ENCODE results near the gene MDM2. TPM values are rescaled to one million over a fixed set of nuclear protein-coding genes. Genes with fewer than 3 reads are reported as not detected.
A peak's percentile ranks its signal among the peaks of the same experiment; 100 is the strongest.

MDM2 gene
- total RNA-seq, result 279 and 303 TPM in 2 replicates

DNA sequence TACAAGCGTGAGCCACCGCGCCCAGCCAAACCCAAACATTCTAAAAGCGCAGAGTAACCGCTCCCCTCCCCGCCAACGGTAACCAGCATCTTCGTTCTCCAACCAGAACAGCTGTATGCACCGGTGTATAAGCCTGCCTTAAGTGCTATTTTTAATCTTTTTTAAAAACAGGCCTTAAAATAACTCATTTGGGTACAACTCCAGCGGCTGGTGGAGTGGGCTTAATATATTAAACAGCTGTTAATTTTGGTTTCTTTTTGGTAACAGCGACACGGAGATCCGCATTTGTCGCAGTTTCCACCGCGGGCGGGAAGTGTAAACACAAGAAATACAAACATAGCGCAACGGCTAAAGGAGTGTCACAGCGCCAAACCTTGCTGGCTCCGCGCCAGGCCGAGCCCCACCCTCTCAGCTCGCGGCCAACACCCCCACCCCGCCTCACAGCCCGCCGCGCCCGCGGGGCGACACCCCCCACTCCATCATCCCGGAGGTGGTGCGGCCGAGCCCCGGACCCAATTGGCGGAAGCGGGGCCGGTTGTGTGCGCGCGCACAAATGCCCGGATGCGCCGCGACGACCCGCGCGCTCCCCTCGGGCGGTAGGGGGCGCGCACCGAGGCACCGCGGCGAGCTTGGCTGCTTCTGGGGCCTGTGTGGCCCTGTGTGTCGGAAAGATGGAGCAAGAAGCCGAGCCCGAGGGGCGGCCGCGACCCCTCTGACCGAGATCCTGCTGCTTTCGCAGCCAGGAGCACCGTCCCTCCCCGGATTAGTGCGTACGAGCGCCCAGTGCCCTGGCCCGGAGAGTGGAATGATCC is at the start of gene MDM2:
Gene MDM2, plus strand, starts transcription at position 602 of the 812 bp plus-strand sequence. CDS start 301 bp downstream, outside the sequence.
- intact Hi-C loops (cut with micrococcal nuclease), result loop anchor here (1.0 to 10.0 kb wide), 17 partner anchors 15 to 1173 kb away; partner anchors contain the start of genes CCT2, CPSF6, MDM1 and NUP107
- H3K27me3 Mint-ChIP-seq (ENCODE audit: insufficient read depth), result peaks cover 2% of the 10 kb centered on the region
- peaks cover 34% of the 10 kb centered on the region for H3K4me1 Mint-ChIP-seq (ENCODE audit: low read depth)
- DNase-seq (ENCODE audit: low spot score), result peak; percentile 98
- H3K36me3 Mint-ChIP-seq (ENCODE audit: low read depth), result peaks cover 34% of the 10 kb centered on the region
- H3K4me3 Mint-ChIP-seq, result peak within 1 kb of the TSS; percentile 97
- H3K27ac Mint-ChIP-seq, result peak within 1 kb of the TSS; percentile 99
- H3K9me3 Mint-ChIP-seq, result no peaks in the 10 kb centered on the region

GRCh38 chr12:68759852-68760251 is 48.1 kb upstream of the MDM2 start:
- Mint-ChIP-seq H3K27ac (no peak overlapping the region), H3K4me3 (no peak overlapping the region), H3K4me1 (ENCODE audit: low read depth) (no peaks in the 10 kb centered on the region), H3K27me3 (ENCODE audit: insufficient read depth) (no peaks in the 10 kb centered on the region), H3K36me3 (ENCODE audit: low read depth) (peaks cover 30% of the 10 kb centered on the region), H3K9me3 (no peaks in the 10 kb centered on the region)
- DNase-seq (ENCODE audit: low spot score), result no peak
- intact Hi-C loops (cut with micrococcal nuclease), result no loop called here

DNA sequence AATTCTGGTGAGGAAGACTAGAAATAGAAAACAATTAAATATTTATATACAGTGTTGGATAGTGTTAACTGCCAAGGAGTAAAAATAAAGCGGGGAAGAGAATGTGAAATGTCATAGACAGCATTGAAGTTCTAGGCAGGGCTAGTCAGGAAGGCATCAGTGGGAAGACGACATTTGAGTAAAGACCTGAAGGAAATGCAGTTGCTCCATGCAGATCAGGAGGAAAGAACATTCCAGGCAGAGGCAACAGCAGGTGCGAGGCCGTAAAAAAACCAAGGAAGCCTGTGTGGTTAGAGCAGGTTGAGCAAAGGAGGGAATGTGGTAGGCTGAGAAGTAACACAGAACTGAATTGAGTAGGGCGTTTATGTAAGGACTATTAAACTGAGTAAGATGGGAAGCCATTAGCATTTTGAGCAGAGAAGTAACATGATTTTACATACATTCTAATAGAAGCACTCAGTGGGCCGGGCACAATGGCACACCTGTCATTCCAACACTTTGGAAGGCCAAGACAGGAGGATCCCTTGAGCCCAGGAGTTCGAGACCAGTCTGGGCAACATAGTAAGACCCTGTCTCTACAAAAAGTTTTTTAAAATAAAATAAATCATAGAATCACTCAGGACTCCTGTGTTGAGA is 47.1 kb upstream of the MDM2 start:
- Mint-ChIP-seq H3K4me1 (ENCODE audit: low read depth) (no peaks in the 10 kb centered on the region), H3K27ac (no peak overlapping the region), H3K4me3 (no peak overlapping the region), H3K27me3 (ENCODE audit: insufficient read depth) (no peaks in the 10 kb centered on the region), H3K36me3 (ENCODE audit: low read depth) (peaks cover 26% of the 10 kb centered on the region), H3K9me3 (no peaks in the 10 kb centered on the region)
- intact Hi-C loops (cut with micrococcal nuclease), result no loop called here
- DNase-seq (ENCODE audit: low spot score), result no peak

DNA sequence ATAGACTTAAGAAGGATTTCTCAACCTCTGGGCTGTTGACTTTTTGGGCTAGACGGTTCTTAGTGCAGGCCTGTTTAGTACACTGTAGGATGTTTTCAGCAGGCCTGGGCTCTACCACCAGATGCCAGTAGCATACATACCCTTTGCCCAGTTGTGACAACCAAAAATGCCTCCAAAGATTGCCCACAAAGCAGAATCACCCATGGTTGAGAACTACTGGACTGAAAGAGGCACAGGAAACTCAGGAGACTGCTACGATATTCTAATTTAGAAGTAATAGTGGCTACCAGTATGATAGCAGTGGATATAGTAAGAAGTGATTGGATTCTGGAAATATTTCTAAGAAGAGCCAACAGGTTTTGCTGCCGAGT is 46.5 kb upstream of the MDM2 start:
- H3K27ac Mint-ChIP-seq, result no peak overlapping the region
- peaks cover 22% of the 10 kb centered on the region for H3K36me3 Mint-ChIP-seq (ENCODE audit: low read depth)
- no peaks in the 10 kb centered on the region for H3K9me3 Mint-ChIP-seq
- H3K4me3 Mint-ChIP-seq, result no peak overlapping the region
- H3K27me3 Mint-ChIP-seq (ENCODE audit: insufficient read depth), result no peaks in the 10 kb centered on the region
- H3K4me1 Mint-ChIP-seq (ENCODE audit: low read depth), result no peaks in the 10 kb centered on the region
- intact Hi-C loops (cut with micrococcal nuclease), result no loop called here
- no peak for DNase-seq (ENCODE audit: low spot score)

DNA sequence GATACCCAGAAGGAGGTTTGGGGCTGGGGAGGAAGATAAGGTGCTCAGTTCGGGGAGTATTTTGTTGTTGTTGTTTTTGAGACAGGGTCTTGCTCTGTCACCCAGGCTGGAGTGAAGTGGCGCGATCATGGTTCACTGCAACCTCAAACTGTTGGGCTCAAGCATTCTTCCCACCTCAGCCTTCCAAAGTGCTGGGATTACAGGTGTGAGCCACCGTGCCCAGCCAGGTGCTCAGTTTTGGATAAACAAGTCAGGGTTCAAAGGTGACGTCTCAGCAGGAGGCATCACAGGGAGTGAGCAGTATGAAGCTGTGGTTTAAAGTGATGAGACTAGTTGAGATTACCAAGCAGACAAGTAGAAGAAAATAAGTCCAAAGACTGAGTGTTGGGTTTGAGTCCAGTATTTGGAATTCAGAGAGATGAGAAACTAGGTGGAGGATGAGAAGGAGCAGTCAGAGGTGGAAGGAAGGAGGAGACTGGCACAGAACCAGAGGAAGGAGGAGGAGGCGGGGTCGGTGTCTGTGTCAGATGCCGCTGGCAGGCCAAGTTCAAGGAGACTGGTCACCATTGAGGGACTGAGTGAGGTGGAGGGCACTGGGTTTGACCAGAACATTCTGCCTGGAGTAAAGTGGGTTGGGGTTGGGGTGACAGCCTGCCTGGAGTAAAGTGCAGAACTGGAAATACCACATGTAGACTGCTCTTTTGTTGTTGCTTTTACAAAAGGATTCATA is 45.9 kb upstream of the MDM2 start:
- no peak overlapping the region for H3K4me3 Mint-ChIP-seq
- intact Hi-C loops (cut with micrococcal nuclease), result no loop called here
- no peak overlapping the region for H3K27ac Mint-ChIP-seq
- no peaks in the 10 kb centered on the region for H3K9me3 Mint-ChIP-seq
- H3K27me3 Mint-ChIP-seq (ENCODE audit: insufficient read depth), result no peaks in the 10 kb centered on the region
- peaks cover 25% of the 10 kb centered on the region for H3K36me3 Mint-ChIP-seq (ENCODE audit: low read depth)
- DNase-seq (ENCODE audit: low spot score), result no peak
- H3K4me1 Mint-ChIP-seq (ENCODE audit: low read depth), result no peaks in the 10 kb centered on the region

DNA sequence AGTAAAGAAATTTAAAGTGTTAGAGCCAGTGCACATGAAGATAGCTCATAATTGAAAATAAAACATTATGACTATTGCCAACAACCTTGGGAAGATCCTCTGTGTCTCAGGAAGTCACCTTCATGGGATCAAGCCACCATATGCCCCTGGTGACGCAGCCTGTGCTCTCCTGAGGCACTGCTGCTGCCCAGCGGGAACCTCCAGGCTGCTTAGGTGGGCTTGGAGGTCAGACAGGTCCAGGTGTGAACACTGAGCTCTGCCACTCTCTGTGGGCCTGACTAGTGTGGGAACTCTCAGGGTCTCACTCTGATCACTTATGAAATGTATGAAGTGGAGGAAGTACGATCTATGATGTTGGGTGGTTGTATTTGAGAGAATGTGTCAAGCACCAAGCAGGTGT is 45.3 kb upstream of the MDM2 start:
- H3K36me3 Mint-ChIP-seq (ENCODE audit: low read depth), result peaks cover 25% of the 10 kb centered on the region
- H3K4me3 Mint-ChIP-seq, result no peak overlapping the region
- no peaks in the 10 kb centered on the region for H3K27me3 Mint-ChIP-seq (ENCODE audit: insufficient read depth)
- intact Hi-C loops (cut with micrococcal nuclease), result no loop called here
- H3K9me3 Mint-ChIP-seq, result no peaks in the 10 kb centered on the region
- no peaks in the 10 kb centered on the region for H3K4me1 Mint-ChIP-seq (ENCODE audit: low read depth)
- no peak for DNase-seq (ENCODE audit: low spot score)
- H3K27ac Mint-ChIP-seq, result no peak overlapping the region

GRCh38 chr12:68765696-68766095 is 42.3 kb upstream of the MDM2 start:
- no peak for DNase-seq (ENCODE audit: low spot score)
- H3K9me3 Mint-ChIP-seq, result no peaks in the 10 kb centered on the region
- no peaks in the 10 kb centered on the region for H3K27me3 Mint-ChIP-seq (ENCODE audit: insufficient read depth)
- H3K27ac Mint-ChIP-seq, result no peak overlapping the region
- H3K4me3 Mint-ChIP-seq, result no peak overlapping the region
- intact Hi-C loops (cut with micrococcal nuclease), result no loop called here
- no peaks in the 10 kb centered on the region for H3K4me1 Mint-ChIP-seq (ENCODE audit: low read depth)
- peaks cover 19% of the 10 kb centered on the region for H3K36me3 Mint-ChIP-seq (ENCODE audit: low read depth)

DNA sequence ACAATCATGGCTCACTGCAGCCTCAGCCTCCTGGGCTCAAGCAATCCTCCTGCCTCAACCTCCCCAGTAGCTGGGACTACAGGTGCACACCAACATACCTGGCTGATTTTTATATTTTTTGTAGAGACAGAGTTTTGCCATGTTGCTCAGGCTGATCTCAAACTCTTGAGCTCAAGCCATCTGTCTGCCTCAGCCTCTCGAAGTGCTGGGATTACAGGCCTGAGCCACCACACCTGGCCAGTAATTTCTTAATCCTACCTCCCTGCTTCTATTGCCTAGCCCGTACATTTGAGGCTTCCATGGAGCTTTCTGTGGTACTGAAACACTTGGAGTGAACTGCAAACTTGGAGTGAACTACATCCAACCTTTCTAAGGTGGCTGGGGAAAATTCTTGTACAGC is 41.3 kb upstream of the MDM2 start:
- H3K4me1 Mint-ChIP-seq (ENCODE audit: low read depth), result no peaks in the 10 kb centered on the region
- H3K9me3 Mint-ChIP-seq, result no peaks in the 10 kb centered on the region
- H3K36me3 Mint-ChIP-seq (ENCODE audit: low read depth), result peaks cover 16% of the 10 kb centered on the region
- no peak for DNase-seq (ENCODE audit: low spot score)
- H3K27ac Mint-ChIP-seq, result no peak overlapping the region
- H3K27me3 Mint-ChIP-seq (ENCODE audit: insufficient read depth), result no peaks in the 10 kb centered on the region
- intact Hi-C loops (cut with micrococcal nuclease), result no loop called here
- H3K4me3 Mint-ChIP-seq, result no peak overlapping the region

- no peak for DNase-seq (ENCODE audit: low spot score)
- intact Hi-C loops (cut with micrococcal nuclease), result no loop called here
- Mint-ChIP-seq H3K4me1 (ENCODE audit: low read depth) (no peaks in the 10 kb centered on the region), H3K4me3 (no peak overlapping the region), H3K36me3 (ENCODE audit: low read depth) (peaks cover 14% of the 10 kb centered on the region), H3K27me3 (ENCODE audit: insufficient read depth) (no peaks in the 10 kb centered on the region), H3K9me3 (no peaks in the 10 kb centered on the region), H3K27ac (no peak overlapping the region)
Observed at GRCh38 chr12:68767191-68767590, 40.8 kb upstream of the MDM2 start.

- Mint-ChIP-seq H3K4me3 (no peak overlapping the region), H3K4me1 (ENCODE audit: low read depth) (peaks cover 11% of the 10 kb centered on the region), H3K27me3 (ENCODE audit: insufficient read depth) (no peaks in the 10 kb centered on the region), H3K27ac (no peak overlapping the region), H3K9me3 (no peaks in the 10 kb centered on the region), H3K36me3 (ENCODE audit: low read depth) (peaks cover 13% of the 10 kb centered on the region)
- intact Hi-C loops (cut with micrococcal nuclease), result no loop called here
- DNase-seq (ENCODE audit: low spot score), result no peak
Observed at GRCh38 chr12:68768431-68768939, 39.5 kb upstream of the MDM2 start.

DNA sequence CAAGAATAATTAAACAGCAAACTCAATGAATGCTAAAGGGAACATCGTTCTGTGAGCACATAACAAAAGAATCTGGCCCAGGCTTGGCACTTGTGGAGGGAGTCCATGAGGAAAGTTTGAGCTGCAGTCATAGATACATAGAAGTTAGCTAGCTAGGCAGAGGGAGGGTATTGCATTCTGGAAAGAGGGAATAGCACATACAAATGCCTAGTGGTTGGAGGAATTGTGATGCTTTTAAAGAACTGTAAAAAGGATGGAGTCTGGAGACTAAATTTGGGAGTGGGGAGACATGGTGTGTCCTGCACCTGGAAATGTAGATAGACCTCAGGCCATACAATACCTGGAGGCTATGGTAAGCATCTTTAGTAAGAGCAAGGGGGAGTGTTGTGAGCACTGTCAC is 38.0 kb upstream of the MDM2 start:
- intact Hi-C loops (cut with micrococcal nuclease), result no loop called here
- Mint-ChIP-seq H3K27ac (no peak overlapping the region), H3K4me1 (ENCODE audit: low read depth) (peaks cover 12% of the 10 kb centered on the region), H3K27me3 (ENCODE audit: insufficient read depth) (no peaks in the 10 kb centered on the region), H3K36me3 (ENCODE audit: low read depth) (peaks cover 8% of the 10 kb centered on the region), H3K4me3 (no peak overlapping the region), H3K9me3 (no peaks in the 10 kb centered on the region)
- no peak for DNase-seq (ENCODE audit: low spot score)

GRCh38 chr12:68771223-68771925 is 36.6 kb upstream of the MDM2 start:
- Mint-ChIP-seq H3K9me3 (no peaks in the 10 kb centered on the region), H3K4me1 (ENCODE audit: low read depth) (peaks cover 12% of the 10 kb centered on the region), H3K27ac (no peak overlapping the region), H3K36me3 (ENCODE audit: low read depth) (peaks cover 8% of the 10 kb centered on the region), H3K4me3 (no peak overlapping the region), H3K27me3 (ENCODE audit: insufficient read depth) (no peaks in the 10 kb centered on the region)
- intact Hi-C loops (cut with micrococcal nuclease), result no loop called here
- DNase-seq (ENCODE audit: low spot score), result no peak
